Measurements from ENCODE around the gene WDR13. TPM values are rescaled to one million over a fixed set of nuclear protein-coding genes. Genes with fewer than 3 reads are reported as not detected.

Gene WDR13
- polyA plus RNA-seq, 4 donors = 105 to 326 (median 213) TPM

DNA sequence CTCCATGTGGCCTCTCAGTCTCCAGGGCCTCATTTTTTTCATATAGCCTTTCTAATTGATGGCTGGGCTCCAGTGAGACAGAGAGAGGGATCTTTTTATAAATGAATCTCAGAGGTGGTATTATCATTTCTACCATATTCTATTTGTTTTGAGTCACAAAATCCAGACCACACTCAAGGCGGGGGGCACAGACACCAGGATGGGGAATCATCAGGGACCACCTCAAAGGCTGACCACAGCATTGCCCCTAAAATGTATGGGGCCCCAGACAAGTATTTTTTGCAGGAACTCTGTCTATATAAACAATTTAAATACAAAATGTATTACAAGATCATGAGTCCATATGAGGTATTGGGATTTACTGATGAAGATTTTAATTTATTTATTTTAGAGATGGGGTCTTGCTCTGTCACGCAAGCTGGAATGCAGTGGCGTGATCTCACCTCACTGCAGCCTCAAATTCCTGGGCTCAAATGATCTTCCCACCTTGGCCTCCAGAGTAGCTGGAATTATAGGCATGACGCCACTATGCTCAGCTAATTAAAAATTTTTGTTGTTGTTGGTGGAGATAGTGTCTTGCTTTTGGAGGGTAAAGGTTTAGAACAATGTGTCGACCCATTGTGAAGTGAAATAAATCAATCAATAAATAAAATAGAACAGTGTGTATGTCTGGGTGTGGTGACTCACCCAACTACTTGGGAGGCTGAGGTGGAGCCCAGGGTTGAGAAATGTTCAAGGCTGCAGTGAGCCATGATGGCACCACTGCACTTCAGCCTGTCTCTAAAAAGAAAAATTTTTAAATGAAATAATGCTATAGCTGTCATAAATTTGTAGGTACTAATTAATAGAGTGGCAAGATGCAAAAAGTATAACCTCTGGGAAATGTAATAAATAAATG, 29.4 kb downstream of the WDR13 start:
- no peak for FAIRE-seq
- DNase-seq = peak in 1 of 2 donors; percentile 1
- WGBS, 3 donors = 70 to 79% (median 77%) methylated on average over 5 of the region's 5 CpGs

DNA sequence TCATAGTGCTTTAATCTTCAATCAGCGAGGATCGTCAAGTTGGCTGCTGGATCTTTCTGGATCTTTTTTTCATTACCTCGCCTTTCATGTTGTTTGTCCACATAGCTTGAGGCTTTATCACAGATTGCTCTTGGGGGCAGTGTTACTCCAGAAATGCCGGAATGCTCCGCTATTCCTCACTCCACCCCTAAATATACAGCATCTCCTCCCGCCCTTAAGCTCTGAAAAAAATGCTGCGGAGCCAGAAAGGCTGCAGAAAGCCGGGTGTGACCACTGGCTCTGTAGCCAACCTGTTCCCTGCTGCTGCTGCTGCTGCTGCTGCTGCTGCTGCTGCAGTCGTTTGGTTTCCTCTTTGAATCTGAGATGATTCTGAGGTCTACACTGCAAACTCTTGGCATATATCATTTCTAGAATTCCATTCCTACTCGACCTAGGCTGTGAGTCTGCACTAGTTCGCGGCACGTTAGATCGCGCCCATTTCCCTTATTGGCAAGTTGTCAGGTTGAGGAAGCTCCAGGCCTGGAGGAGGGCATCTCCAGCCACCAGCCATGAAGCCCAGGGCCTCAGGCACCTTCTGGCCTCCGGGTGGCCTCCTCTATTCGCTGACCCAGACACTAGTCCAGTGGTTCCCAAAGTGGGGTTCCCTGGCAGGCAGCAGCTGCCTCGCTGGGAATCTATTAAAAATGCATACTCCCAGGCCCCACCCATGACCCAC, 34.2 kb downstream of the WDR13 start:
- Histone ChIP-seq H3K4me1 (ENCODE audit: control insufficient read depth in 3 of 3, insufficient read depth in 2 of 3, low read depth in 1 of 3, low read length in 2 of 3) (peaks cover 0 to 4% (median 0%) of the 10 kb centered on the region in 3 donors), H3K27me3 (ENCODE audit: control insufficient read depth in 3 of 3, insufficient read depth in 3 of 3, low read length in 3 of 3) (no peaks in the 10 kb centered on the region), H3K4me3 (ENCODE audit: low read depth in 1 of 3, low read length in 3 of 3) (no peak overlapping the region), H3K9me3 (ENCODE audit: control insufficient read depth in 2 of 2, insufficient read depth in 1 of 2, low read depth in 1 of 2, low read length in 1 of 2) (no peaks in the 10 kb centered on the region), H3K27ac (ENCODE audit: low read depth in 1 of 3, low read length in 2 of 3) (peak overlapping the region in 1 of 3 donors; percentile 31), H3K36me3 (ENCODE audit: control insufficient read depth in 3 of 3, insufficient read depth in 2 of 3, low read depth in 1 of 3, low read length in 3 of 3) (no peaks in the 10 kb centered on the region)
- 14 to 37% (median 16%) methylated on average over 18 of the region's 18 CpGs for WGBS, 3 donors
- DNase-seq = peak; percentile 79 to 85
- peak; percentile 74 for FAIRE-seq

More for the DNA sequence above, 29.4 kb downstream of the WDR13 start:
- H3K27ac ChIP-seq (ENCODE audit: low read depth in 1 of 3, low read length in 2 of 3) = no peak overlapping the region
- peaks cover 0 to 2% (median 0%) of the 10 kb centered on the region in 3 donors for H3K4me1 ChIP-seq (ENCODE audit: control insufficient read depth in 3 of 3, insufficient read depth in 2 of 3, low read depth in 1 of 3, low read length in 2 of 3)
- no peaks in the 10 kb centered on the region for H3K36me3 ChIP-seq (ENCODE audit: control insufficient read depth in 3 of 3, insufficient read depth in 2 of 3, low read depth in 1 of 3, low read length in 3 of 3)
- H3K9me3 ChIP-seq (ENCODE audit: control insufficient read depth in 2 of 2, insufficient read depth in 1 of 2, low read depth in 1 of 2, low read length in 1 of 2) = no peaks in the 10 kb centered on the region
- H3K27me3 ChIP-seq (ENCODE audit: control insufficient read depth in 3 of 3, insufficient read depth in 3 of 3, low read length in 3 of 3) = no peaks in the 10 kb centered on the region
- H3K4me3 ChIP-seq (ENCODE audit: low read depth in 1 of 3, low read length in 3 of 3) = no peak overlapping the region

- Histone ChIP-seq H3K4me3 (ENCODE audit: low read depth in 1 of 3, low read length in 3 of 3) (no peak overlapping the region), H3K36me3 (ENCODE audit: control insufficient read depth in 3 of 3, insufficient read depth in 2 of 3, low read depth in 1 of 3, low read length in 3 of 3) (no peaks in the 10 kb centered on the region), H3K4me1 (ENCODE audit: control insufficient read depth in 3 of 3, insufficient read depth in 2 of 3, low read depth in 1 of 3, low read length in 2 of 3) (peaks cover 0 to 4% (median 0%) of the 10 kb centered on the region in 3 donors), H3K27ac (ENCODE audit: low read depth in 1 of 3, low read length in 2 of 3) (no peak overlapping the region), H3K27me3 (ENCODE audit: control insufficient read depth in 3 of 3, insufficient read depth in 3 of 3, low read length in 3 of 3) (no peaks in the 10 kb centered on the region), H3K9me3 (ENCODE audit: control insufficient read depth in 2 of 2, insufficient read depth in 1 of 2, low read depth in 1 of 2, low read length in 1 of 2) (no peaks in the 10 kb centered on the region)
- FAIRE-seq = no peak
- no peak for DNase-seq
- WGBS, 3 donors = 86 to 93% (median 91%) methylated on average over 10 of the region's 10 CpGs
These were observed 34.9 kb downstream of the WDR13 start for GRCh38 chrX:48632207-48632606.

- FAIRE-seq (no peak), DNase-seq (no peak)
- Histone ChIP-seq H3K27ac (ENCODE audit: low read depth in 1 of 3, low read length in 2 of 3) (no peak overlapping the region), H3K27me3 (ENCODE audit: control insufficient read depth in 3 of 3, insufficient read depth in 3 of 3, low read length in 3 of 3) (no peaks in the 10 kb centered on the region), H3K9me3 (ENCODE audit: control insufficient read depth in 2 of 2, insufficient read depth in 1 of 2, low read depth in 1 of 2, low read length in 1 of 2) (no peaks in the 10 kb centered on the region), H3K4me1 (ENCODE audit: control insufficient read depth in 3 of 3, insufficient read depth in 2 of 3, low read depth in 1 of 3, low read length in 2 of 3) (peaks cover 0 to 4% (median 0%) of the 10 kb centered on the region in 3 donors), H3K4me3 (ENCODE audit: low read depth in 1 of 3, low read length in 3 of 3) (no peak overlapping the region), H3K36me3 (ENCODE audit: control insufficient read depth in 3 of 3, insufficient read depth in 2 of 3, low read depth in 1 of 3, low read length in 3 of 3) (no peaks in the 10 kb centered on the region)
- WGBS, 3 donors = 74 to 90% (median 82%) methylated on average over 1 of the region's 1 CpG
These were observed 39.0 kb downstream of the WDR13 start for GRCh38 chrX:48636301-48636700.

DNA sequence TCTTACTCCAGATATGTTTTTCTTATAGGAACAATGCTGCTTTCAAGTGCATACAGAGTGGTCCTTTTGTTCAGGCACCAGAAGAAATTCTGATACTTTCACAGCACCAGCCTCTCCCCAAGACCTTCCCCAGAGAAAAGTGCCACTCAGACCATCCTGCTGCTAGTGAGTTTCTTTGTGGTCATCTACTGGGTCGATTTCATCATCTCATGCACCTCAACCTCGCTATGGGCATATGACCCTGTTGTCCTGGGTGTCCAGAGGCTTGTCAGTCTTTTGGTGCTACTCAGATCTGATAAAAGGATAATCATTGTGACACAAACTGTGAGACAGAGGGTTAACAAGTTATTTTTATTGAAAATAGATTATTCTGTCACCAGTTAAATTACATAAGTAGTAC, 39.5 kb downstream of the WDR13 start:
- no peaks in the 10 kb centered on the region for H3K9me3 ChIP-seq (ENCODE audit: control insufficient read depth in 2 of 2, insufficient read depth in 1 of 2, low read depth in 1 of 2, low read length in 1 of 2)
- FAIRE-seq (no peak), DNase-seq (no peak)
- no peaks in the 10 kb centered on the region for H3K36me3 ChIP-seq (ENCODE audit: control insufficient read depth in 3 of 3, insufficient read depth in 2 of 3, low read depth in 1 of 3, low read length in 3 of 3)
- no peak overlapping the region for H3K27ac ChIP-seq (ENCODE audit: low read depth in 1 of 3, low read length in 2 of 3)
- H3K27me3 ChIP-seq (ENCODE audit: control insufficient read depth in 3 of 3, insufficient read depth in 3 of 3, low read length in 3 of 3) = no peaks in the 10 kb centered on the region
- H3K4me1 ChIP-seq (ENCODE audit: control insufficient read depth in 3 of 3, insufficient read depth in 2 of 3, low read depth in 1 of 3, low read length in 2 of 3) = peaks cover 0 to 1% (median 0%) of the 10 kb centered on the region in 3 donors
- no peak overlapping the region for H3K4me3 ChIP-seq (ENCODE audit: low read depth in 1 of 3, low read length in 3 of 3)
- WGBS, 3 donors = 35 to 64% (median 39%) methylated on average over 2 of the region's 2 CpGs

DNA sequence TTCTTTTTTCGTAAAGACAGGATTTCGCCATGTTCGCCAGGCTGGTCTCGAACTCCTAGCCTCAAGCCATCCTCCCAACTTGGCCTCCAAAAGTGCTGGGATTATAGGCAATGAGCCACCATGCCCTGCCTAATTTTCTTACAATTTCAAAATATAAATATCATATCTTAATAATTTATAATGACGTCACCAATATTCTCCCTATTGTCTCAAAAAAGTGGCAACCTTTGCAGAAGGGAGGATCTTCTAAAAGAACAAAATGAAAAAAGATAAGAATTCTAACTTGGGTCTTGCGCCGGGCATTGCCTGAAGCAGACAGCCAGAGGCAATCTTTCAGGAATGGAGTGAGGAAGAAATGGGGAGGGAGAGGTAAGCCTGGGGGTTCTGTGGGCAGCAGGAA, 48.4 kb downstream of the WDR13 start:
- no peaks in the 10 kb centered on the region for H3K4me1 ChIP-seq (ENCODE audit: control insufficient read depth in 3 of 3, insufficient read depth in 2 of 3, low read depth in 1 of 3, low read length in 2 of 3)
- no peak overlapping the region for H3K27ac ChIP-seq (ENCODE audit: low read depth in 1 of 3, low read length in 2 of 3)
- 84 to 94% (median 87%) methylated on average over 7 of the region's 7 CpGs for WGBS, 3 donors
- H3K36me3 ChIP-seq (ENCODE audit: control insufficient read depth in 3 of 3, insufficient read depth in 2 of 3, low read depth in 1 of 3, low read length in 3 of 3) = no peaks in the 10 kb centered on the region
- no peak overlapping the region for H3K4me3 ChIP-seq (ENCODE audit: low read depth in 1 of 3, low read length in 3 of 3)
- no peaks in the 10 kb centered on the region for H3K9me3 ChIP-seq (ENCODE audit: control insufficient read depth in 2 of 2, insufficient read depth in 1 of 2, low read depth in 1 of 2, low read length in 1 of 2)
- FAIRE-seq (no peak), DNase-seq (no peak)
- H3K27me3 ChIP-seq (ENCODE audit: control insufficient read depth in 3 of 3, insufficient read depth in 3 of 3, low read length in 3 of 3) = no peaks in the 10 kb centered on the region

DNA sequence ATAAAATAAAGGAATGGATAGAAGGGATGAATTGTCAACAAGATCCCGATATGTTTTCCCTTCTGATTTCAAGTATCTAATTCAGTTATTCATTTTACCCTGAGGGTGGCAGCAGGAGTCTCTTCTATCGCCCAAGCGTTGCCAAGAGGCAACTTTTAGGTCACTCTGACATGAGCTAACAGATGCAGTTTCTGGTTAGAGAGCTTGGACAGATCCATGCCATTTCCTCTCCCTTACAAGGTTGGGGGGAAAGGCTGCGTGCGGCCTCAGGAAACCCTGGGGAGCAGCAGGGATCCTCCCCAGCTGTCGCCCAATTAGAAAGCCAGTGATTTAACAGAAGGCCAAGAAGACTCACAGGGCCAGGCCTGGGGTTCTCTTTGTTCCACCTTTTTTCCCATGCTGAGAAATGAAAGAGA, 51.1 kb downstream of the WDR13 start:
- DNase-seq = peak; percentile 19 to 21

DNA sequence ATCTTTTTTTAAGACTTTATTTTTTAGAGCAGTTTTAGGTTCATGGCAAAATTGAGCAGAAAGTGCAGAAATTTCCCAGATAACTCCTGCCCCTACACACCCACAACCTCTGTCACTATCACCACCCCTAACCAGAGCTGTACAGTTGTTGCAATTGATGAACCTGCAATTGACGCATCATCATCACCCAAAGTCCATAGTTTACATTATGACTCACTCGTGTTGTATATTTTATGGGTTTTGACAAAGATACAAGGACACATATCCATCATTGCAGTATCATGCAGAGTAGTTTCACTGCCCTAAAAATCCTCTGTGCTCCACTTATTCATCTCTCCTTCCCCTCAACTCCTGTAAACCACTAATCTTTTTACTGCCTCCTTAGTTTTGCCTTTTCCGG, 51.8 kb downstream of the WDR13 start:
- Histone ChIP-seq H3K27me3 (ENCODE audit: control insufficient read depth in 3 of 3, insufficient read depth in 3 of 3, low read length in 3 of 3) (peaks cover 0 to 2% (median 0%) of the 10 kb centered on the region in 3 donors), H3K27ac (ENCODE audit: low read depth in 1 of 3, low read length in 2 of 3) (peak overlapping the region in 1 of 3 donors; percentile 42), H3K4me3 (ENCODE audit: low read depth in 1 of 3, low read length in 3 of 3) (no peak overlapping the region), H3K4me1 (ENCODE audit: control insufficient read depth in 3 of 3, insufficient read depth in 2 of 3, low read depth in 1 of 3, low read length in 2 of 3) (no peaks in the 10 kb centered on the region), H3K36me3 (ENCODE audit: control insufficient read depth in 3 of 3, insufficient read depth in 2 of 3, low read depth in 1 of 3, low read length in 3 of 3) (no peaks in the 10 kb centered on the region), H3K9me3 (ENCODE audit: control insufficient read depth in 2 of 2, insufficient read depth in 1 of 2, low read depth in 1 of 2, low read length in 1 of 2) (no peaks in the 10 kb centered on the region)
- DNase-seq (peak; percentile 51 to 65), FAIRE-seq (no peak)
- 36 to 61% (median 37%) methylated on average over 3 of the region's 3 CpGs for WGBS, 3 donors

More for the DNA sequence above, 51.1 kb downstream of the WDR13 start:
- Histone ChIP-seq H3K4me3 (ENCODE audit: low read depth in 1 of 3, low read length in 3 of 3) (no peak overlapping the region), H3K27me3 (ENCODE audit: control insufficient read depth in 3 of 3, insufficient read depth in 3 of 3, low read length in 3 of 3) (no peaks in the 10 kb centered on the region), H3K36me3 (ENCODE audit: control insufficient read depth in 3 of 3, insufficient read depth in 2 of 3, low read depth in 1 of 3, low read length in 3 of 3) (no peaks in the 10 kb centered on the region), H3K27ac (ENCODE audit: low read depth in 1 of 3, low read length in 2 of 3) (peak overlapping the region in 1 of 3 donors; percentile 38), H3K9me3 (ENCODE audit: control insufficient read depth in 2 of 2, insufficient read depth in 1 of 2, low read depth in 1 of 2, low read length in 1 of 2) (no peaks in the 10 kb centered on the region), H3K4me1 (ENCODE audit: control insufficient read depth in 3 of 3, insufficient read depth in 2 of 3, low read depth in 1 of 3, low read length in 2 of 3) (no peaks in the 10 kb centered on the region)
- 22 to 35% (median 34%) methylated on average over 6 of the region's 6 CpGs for WGBS, 3 donors
- no peak for FAIRE-seq

All from small intestine (tissue), 7 donors.